Measurements from ENCODE around the gene CHST1. TPM values are rescaled to one million over a fixed set of nuclear protein-coding genes. Genes with fewer than 3 reads are reported as not detected.

The CHST1 gene
- total and polyA plus RNA-seq, 10 of the 15 experiments (the other 5 are each of a cell fraction or from before 2014, with no cell fraction given) = not detected

- TF ChIP-seq, protein P1, sequence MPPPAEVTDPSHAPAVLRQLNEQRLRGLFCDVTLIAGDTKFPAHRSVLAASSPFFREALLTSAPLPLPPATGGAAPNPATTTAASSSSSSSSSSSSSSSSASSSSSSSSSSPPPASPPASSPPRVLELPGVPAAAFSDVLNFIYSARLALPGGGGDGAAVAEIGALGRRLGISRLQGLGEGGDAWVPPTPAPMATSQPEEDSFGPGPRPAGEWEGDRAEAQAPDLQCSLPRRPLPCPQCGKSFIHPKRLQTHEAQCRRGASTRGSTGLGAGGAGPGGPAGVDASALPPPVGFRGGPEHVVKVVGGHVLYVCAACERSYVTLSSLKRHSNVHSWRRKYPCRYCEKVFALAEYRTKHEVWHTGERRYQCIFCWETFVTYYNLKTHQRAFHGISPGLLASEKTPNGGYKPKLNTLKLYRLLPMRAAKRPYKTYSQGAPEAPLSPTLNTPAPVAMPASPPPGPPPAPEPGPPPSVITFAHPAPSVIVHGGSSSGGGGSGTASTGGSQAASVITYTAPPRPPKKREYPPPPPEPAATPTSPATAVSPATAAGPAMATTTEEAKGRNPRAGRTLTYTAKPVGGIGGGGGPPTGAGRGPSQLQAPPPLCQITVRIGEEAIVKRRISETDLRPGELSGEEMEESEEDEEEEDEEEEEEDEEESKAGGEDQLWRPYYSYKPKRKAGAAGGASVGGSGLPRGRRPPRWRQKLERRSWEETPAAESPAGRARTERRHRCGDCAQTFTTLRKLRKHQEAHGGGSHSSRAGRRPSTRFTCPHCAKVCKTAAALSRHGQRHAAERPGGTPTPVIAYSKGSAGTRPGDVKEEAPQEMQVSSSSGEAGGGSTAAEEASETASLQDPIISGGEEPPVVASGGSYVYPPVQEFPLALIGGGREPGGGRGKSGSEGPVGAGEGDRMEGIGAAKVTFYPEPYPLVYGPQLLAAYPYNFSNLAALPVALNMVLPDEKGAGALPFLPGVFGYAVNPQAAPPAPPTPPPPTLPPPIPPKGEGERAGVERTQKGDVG (CRISPR knock-in tag; IDR thresholded peaks at IDR 0.05) = no peak
- TF ChIP-seq NFYB (IDR thresholded peaks at IDR 0.05; ENCODE audit: insufficient read depth, low read depth, low read length) (no peak), IRF3 (IDR thresholded peaks at IDR 0.05) (no peak), SREBF2 (IDR thresholded peaks at IDR 0.05; ENCODE audit: low read length) (no peak), NFYA (IDR thresholded peaks at IDR 0.05; ENCODE audit: borderline replicate concordance, low read depth, low read length) (no peak), NR2C1 (IDR thresholded peaks at IDR 0.05) (no peak)
These were observed 15.0 kb downstream of the CHST1 start (continued) for GRCh38 chr11:45650166-45651095.
